ENCODE data around the gene SELENON.

Gene SELENON

GRCh38 chr1:25785333-25786067, 14.5 kb upstream of the SELENON start:
- no peak for TF ChIP-seq CTCF (IDR thresholded peaks at IDR 0.05; ENCODE audit: low read depth, low read length)
- no peak overlapping the region for H3K4me3 ChIP-seq (ENCODE audit: low read depth, low read length)

- H3K4me3 ChIP-seq (ENCODE audit: low read depth, low read length), result no peak overlapping the region
- no peak for TF ChIP-seq CTCF (IDR thresholded peaks at IDR 0.05; ENCODE audit: low read depth, low read length)
Observed at GRCh38 chr1:25786887-25787759, 12.9 kb upstream of the SELENON start.

- H3K4me3 ChIP-seq (ENCODE audit: low read depth, low read length), result no peak overlapping the region
- no peak for TF ChIP-seq CTCF (IDR thresholded peaks at IDR 0.05; ENCODE audit: low read depth, low read length)
Observed at GRCh38 chr1:25787760-25788166, 12.2 kb upstream of the SELENON start.

- no peak for TF ChIP-seq CTCF (IDR thresholded peaks at IDR 0.05; ENCODE audit: low read depth, low read length)
Observed at GRCh38 chr1:25790472-25790871, 9.5 kb upstream of the SELENON start.

GRCh38 chr1:25792115-25792514, 7.9 kb upstream of the SELENON start:
- no peak overlapping the region for H3K4me3 ChIP-seq (ENCODE audit: low read depth, low read length)
- no peak for TF ChIP-seq CTCF (IDR thresholded peaks at IDR 0.05; ENCODE audit: low read depth, low read length)

More at GRCh38 chr1:25790472-25790871, 9.5 kb upstream of the SELENON start:
- H3K4me3 ChIP-seq (ENCODE audit: low read depth, low read length), result no peak overlapping the region

- TF ChIP-seq CTCF (IDR thresholded peaks at IDR 0.05; ENCODE audit: low read depth, low read length), result no peak
- H3K4me3 ChIP-seq (ENCODE audit: low read depth, low read length), result no peak overlapping the region
Observed at GRCh38 chr1:25793585-25794170, 6.3 kb upstream of the SELENON start.
